LNCaP clone FGC (cell line): ENCODE measurements around the gene FAM227B.

Experiments
- DNase-seq: peaks from one replicate; pipeline ENCODE4 v3.0.0-alpha.2; 2011; ENCODE audit warnings: low read depth
- H3K4me3 ChIP-seq: 2 replicates; pipeline ENCODE4 v1.5.1; 2011; ENCODE audit warnings: mild to moderate bottlenecking, low read depth, low read length, control low read depth
- TF ChIP-seq, protein P1 (sequence below): IDR thresholded peaks from 2 replicates; pipeline ENCODE4 v1.5.1; 2012; ENCODE audit warnings: mild to moderate bottlenecking; ENCODE audit not compliant: control insufficient read depth, insufficient read depth; ENCODE audit errors: extremely low read depth

FAM227B gene

DNA sequence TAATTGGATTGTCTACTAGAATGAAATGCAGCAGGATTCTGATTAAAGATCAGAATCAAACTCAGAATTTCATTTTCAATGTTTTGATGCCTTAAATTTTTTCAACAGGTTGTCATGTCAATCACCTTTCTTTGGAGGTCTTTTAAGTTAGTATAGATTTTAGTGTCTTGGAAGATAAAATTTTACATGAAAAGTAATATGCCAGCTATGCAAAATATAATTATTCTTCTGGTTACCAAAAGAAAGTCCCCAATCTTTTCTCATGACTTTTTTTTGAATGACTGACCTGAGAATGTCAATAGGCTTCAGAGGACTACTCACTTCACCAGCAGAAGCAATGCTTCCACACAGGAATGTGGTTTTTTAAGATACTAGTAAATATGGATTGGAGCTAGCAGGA lies 193.2 kb downstream of the FAM227B start:
- TF ChIP-seq, protein P1, sequence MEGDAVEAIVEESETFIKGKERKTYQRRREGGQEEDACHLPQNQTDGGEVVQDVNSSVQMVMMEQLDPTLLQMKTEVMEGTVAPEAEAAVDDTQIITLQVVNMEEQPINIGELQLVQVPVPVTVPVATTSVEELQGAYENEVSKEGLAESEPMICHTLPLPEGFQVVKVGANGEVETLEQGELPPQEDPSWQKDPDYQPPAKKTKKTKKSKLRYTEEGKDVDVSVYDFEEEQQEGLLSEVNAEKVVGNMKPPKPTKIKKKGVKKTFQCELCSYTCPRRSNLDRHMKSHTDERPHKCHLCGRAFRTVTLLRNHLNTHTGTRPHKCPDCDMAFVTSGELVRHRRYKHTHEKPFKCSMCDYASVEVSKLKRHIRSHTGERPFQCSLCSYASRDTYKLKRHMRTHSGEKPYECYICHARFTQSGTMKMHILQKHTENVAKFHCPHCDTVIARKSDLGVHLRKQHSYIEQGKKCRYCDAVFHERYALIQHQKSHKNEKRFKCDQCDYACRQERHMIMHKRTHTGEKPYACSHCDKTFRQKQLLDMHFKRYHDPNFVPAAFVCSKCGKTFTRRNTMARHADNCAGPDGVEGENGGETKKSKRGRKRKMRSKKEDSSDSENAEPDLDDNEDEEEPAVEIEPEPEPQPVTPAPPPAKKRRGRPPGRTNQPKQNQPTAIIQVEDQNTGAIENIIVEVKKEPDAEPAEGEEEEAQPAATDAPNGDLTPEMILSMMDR = no peak
- no peak overlapping the region for H3K4me3 ChIP-seq
- DNase-seq = no peak

DNA sequence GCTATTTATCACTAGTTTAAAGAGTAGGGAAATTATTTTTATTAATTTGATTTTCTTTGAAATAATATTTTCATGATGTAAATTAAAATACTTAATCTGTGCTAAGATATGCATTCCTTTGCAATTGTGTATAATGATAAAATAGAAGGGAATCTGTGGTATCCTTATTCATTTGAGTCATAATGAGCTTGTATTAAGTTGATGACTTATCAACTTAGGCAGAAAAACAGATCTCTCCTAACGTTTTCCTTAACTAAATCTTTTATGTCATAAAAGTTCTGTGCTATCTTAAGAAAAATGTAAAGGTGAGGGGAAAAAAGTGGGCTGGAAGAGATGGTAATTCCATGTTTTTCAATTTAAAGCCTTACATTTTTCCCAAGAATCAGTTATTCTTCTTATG lies 195.7 kb downstream of the FAM227B start:
- TF ChIP-seq, protein P1 = no peak
- no peak overlapping the region for H3K4me3 ChIP-seq
- no peak for DNase-seq

DNA sequence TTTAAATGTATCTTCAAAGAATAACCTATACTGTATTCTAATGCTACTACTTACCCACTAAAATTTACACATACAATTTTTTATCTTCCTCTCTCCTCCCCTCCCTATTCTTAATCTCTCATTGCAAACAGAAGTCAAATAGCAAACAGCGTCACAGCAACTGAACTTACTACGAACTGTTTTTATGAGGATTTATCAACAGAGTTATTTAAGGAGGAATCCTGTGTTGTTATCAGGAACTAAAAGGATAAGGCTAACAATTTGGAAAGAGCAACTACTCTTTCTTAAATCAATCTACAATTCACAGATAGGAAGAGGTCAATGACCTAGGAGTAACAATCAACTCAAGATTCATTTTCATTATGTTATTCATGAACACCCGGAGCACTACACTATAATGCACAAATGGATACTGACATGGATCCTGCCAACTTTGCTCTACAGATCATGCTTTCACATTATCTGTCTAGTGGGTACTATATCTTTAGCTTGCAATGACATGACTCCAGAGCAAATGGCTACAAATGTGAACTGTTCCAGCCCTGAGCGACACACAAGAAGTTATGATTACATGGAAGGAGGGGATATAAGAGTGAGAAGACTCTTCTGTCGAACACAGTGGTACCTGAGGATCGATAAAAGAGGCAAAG lies 196.6 kb downstream of the FAM227B start:
- TF ChIP-seq, protein P1 = no peak
- no peak for DNase-seq
- no peak overlapping the region for H3K4me3 ChIP-seq

DNA sequence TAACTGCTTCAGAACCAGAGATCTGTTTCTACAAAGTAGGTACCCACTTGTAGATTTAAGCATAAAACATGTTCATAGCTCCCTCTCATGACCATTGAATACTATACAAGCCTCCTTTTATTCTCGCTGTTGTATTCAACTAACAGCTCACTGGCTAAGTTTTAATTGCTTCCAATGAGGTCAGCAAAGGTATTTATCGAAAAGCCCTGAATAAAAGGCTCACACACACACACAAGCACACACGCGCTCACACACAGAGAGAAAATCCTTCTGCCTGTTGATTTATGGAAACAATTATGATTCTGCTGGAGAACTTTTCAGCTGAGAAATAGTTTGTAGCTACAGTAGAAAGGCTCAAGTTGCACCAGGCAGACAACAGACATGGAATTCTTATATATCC lies 197.6 kb downstream of the FAM227B start, which contains the start of gene FGF7:
Gene FGF7, plus strand, starts transcription at position 222 of the 400 bp plus-strand sequence. CDS start 1,056 bp downstream, outside the sequence.
- TF ChIP-seq, protein P1 = no peak
- no peak for DNase-seq
- no peak within 1 kb of the TSS for H3K4me3 ChIP-seq

DNA sequence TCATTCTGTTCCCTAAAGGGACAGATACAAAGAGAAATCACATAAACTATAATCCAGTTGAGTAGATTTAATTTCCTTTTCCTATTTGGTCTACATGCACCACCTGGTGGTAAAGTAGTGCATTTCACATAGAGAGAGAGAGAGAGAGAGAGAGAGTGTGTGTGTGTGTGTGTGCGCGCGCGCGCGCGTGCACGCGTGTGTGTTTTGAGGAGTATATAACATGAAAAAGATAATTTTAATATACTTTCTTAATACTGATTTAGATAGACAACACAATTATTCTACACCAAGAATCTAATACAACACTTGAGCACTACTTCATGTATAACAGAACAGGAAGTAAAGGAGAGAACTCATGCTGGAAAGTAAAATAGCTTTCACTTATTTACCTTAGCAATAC lies 198.6 kb downstream of the FAM227B start:
- DNase-seq = peak; percentile 32
- TF ChIP-seq, protein P1 = peak; percentile 59
- H3K4me3 ChIP-seq = no peak overlapping the region

DNA sequence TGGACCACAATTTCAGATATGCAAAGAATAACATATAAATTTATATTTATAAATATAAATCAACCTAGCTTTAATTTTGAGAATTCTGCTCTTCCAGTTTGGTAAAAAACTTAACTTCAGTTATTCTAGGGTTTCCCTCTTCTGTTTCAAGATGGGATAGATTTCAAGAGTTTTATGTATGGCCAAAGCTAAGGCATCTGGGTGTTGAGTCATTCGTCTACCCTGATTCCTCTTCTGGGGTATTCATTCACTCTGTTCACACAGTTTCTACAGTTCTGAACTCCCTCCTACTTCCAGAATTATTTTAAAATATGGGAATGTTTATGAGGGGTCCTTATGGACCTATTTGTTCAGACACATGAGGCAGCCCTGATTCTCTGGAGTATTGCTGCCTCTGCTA lies 201.8 kb downstream of the FAM227B start:
- no peak overlapping the region for H3K4me3 ChIP-seq
- DNase-seq = no peak
- TF ChIP-seq, protein P1 = no peak

DNA sequence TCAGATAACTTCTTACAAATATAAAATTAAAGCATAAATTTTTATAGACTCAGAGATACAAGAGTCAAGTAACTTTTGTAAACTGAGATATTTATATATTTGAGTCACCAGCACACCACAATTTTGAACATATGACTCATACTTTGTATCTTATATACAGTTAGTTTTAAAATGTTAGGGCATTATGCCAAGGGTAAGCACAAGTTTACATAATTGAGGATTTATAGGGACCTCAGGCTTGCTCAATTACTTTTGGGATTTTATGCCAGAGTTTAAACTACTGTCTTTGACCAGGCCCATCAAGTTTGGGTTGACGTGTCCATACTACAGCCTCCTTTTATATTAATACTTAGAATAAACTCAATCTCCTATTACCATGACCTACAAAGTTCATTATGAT lies 205.0 kb downstream of the FAM227B start:
- H3K4me3 ChIP-seq = no peak overlapping the region
- TF ChIP-seq, protein P1 = no peak
- peak; percentile 15 for DNase-seq
